ENCODE results near the gene SPATC1L.

SPATC1L gene

DNA sequence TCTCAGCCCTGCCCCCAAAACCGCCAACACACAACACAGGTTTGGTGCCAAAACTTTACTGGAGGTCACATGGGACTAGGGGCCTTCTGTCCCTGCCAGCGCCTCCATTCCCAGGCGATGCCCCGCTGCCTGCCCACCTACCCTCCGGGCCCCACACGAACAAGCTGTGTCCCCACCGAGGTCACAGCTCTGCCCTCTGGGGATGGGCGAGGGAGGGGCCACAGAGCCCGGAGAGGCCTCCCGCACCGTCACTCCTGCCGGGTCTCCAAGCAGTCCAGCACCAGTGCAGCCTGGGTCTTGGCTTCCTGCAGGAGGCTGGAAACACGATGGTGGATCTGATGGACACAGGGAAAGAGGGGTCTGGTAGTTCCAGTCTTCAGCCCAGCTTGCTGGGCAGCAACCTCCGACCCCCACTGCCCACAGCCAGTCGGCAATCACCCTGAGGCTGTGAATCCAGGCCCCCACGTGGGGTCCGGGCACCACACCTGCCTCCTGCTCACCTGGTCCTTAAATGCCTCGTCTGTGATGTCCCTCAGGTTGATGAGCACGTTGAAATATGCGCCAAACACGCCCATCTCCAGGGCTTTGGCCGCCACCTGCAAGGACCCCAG is 47.4 kb downstream of the SPATC1L start:
- no peak for FAIRE-seq
- no peak for DNase-seq (ENCODE audit: low spot score)

GRCh38 chr21:46135782-46136395 is 48.4 kb downstream of the SPATC1L start:
- no peak for DNase-seq (ENCODE audit: low spot score)
- no peak for FAIRE-seq

GRCh38 chr21:46131838-46132651 is 52.2 kb downstream of the SPATC1L start:
- DNase-seq (ENCODE audit: low spot score) (no peak), FAIRE-seq (no peak)

DNA sequence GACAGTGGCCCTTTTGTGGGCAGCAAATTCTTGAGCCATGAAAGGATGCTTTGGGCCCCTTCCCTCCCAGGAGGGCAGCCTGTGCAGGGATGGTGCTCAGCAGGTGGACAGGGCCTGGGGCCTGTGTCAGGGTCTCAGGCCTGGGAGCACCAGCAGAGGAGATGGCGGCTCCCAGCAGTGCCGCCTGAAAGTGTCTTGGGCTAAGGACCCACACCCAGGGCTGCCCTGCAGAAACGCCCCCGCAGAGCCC is 52.7 kb downstream of the SPATC1L start:
- no peak for DNase-seq (ENCODE audit: low spot score)
- FAIRE-seq = no peak

DNA sequence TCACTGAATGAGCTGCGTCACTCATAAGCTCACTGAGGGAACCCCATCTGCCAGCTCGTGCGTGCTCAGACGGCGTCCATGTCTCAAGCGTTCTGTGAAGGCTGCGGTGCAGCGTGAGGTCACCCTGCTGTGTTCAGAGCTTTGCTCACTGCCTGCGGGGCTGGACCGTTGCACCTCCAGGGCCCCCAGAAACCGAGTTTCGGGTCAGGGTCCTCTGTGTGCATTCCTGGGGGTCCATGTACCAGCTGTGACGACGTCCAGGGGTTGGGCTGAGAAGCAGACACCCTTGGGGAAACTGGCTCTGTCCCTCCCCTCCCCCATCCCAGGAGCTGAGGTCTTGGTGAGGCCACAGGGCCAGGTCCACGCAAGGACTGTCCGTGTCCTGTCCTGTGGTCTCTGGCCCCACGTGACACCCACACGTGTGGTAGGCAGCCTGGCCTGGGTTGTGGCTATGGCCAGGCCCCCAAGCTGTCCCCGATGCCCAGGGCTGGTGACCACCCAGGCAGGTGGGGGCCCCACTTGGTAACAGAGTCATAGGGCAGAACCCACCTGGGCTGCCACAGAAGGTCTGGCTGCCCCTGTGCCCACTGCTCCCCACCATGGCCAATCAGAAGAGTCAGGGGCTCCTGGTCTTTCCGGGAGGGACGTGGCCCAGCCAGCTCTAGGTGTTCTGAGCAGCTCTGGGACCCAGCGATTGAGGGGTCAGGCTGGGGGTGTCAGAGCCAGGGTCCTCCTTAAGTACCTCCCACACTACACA is 53.2 kb downstream of the SPATC1L start:
- no peak for FAIRE-seq
- no peak for DNase-seq (ENCODE audit: low spot score)

- FAIRE-seq = no peak
Observed at GRCh38 chr21:46129846-46130651, 54.2 kb downstream of the SPATC1L start.

DNA sequence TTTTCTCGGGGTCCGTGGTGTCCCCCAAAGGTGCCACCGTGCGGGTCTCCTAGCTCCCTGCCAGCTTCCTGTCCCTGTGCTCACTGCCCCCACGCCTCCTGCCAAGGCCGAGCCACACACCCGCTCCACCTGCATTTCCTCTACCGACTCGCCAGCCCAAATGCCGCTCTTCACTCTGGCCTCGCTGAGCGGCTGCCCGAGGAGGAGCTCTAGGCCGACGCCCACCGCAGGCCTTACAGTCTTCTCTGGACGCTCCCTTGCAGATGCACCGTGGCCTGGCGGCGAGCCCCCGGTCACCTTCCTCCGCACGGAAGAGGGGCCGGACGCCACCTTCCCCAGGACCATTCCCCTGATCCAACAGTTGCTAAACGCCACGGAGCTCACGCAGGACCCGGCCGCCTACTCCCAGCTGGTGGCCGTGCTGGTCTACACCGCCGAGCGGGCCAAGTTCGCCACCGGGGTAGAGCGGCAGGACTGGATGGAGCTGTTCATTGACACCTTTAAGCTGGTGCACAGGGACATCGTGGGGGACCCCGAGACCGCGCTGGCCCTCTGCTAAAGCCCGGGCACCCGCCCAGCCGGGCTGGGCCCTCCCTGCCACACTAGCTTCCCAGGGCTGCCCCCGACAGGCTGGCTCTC is 55.2 kb downstream of the SPATC1L start:
- DNase-seq (ENCODE audit: low spot score) (no peak), FAIRE-seq (no peak)

More at GRCh38 chr21:46129846-46130651, 54.2 kb downstream of the SPATC1L start:
- DNase-seq (ENCODE audit: low spot score) = no peak

GRCh38 chr21:46128106-46128932 is 55.9 kb downstream of the SPATC1L start:
- no peak for DNase-seq (ENCODE audit: low spot score)

DNA sequence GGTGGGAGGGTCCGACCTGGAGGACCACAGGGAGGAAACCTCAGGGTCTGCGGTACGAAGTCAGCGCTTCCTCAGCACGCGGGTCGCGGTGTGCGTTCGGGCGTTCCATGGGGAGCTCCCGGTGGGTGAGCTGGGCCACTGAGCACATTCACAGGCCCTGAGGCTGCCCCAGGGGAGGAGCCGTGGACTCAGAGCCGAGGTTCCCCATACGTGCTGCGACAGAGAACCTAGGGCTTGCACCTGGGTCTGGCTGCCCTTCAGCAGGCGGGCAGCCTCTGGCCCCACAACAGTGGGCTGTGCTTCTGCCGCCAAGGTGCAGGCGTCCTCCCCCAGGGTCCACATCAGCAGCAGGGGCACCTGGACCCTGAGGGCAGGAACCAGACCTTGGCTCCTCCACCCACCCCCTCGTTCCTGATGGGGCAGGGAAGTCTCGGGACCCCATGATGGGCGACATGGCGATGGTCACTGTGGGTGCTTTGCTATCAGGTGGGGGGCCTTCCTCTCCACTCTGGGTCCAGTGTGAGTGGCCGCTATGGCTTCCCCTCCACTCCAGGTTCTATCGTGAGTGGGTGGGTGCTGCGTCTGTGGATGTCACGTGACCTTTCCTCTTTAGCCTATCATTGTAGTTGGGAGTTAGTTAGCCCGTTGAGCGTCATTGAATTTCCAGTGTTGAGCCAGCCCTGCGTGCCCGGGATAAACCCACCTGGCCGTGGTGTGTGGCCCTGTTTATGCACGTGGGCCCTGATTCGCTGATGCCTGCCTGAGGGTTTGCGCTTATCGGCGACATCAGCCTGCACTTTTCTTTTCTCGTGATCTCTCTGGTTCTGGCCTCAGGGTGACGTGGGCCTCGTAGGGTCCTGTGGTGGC is 56.8 kb downstream of the SPATC1L start:
- no peak for DNase-seq (ENCODE audit: low spot score)
- no peak for FAIRE-seq

More at GRCh38 chr21:46128106-46128932, 55.9 kb downstream of the SPATC1L start:
- FAIRE-seq = no peak

GRCh38 chr21:46126309-46127238 is 57.7 kb downstream of the SPATC1L start:
- no peak for FAIRE-seq

DNA sequence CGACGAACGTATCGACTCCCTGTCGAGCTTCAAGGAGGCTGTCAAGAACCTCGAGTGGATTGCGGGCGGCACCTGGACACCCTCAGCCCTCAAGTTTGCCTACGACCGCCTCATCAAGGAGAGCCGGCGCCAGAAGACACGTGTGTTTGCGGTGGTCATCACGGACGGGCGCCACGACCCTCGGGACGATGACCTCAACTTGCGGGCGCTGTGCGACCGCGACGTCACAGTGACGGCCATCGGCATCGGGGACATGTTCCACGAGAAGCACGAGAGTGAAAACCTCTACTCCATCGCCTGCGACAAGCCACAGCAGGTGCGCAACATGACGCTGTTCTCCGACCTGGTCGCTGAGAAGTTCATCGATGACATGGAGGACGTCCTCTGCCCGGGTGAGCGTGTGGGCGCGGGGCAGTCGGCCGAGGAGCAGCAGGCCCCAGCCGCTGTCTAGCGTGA is 58.4 kb downstream of the SPATC1L start:
- FAIRE-seq (no peak), DNase-seq (ENCODE audit: low spot score) (no peak)

More at GRCh38 chr21:46126309-46127238, 57.7 kb downstream of the SPATC1L start:
- no peak for DNase-seq (ENCODE audit: low spot score)

GRCh38 chr21:46124926-46125845 is 59.1 kb downstream of the SPATC1L start:
- DNase-seq (ENCODE audit: low spot score) = no peak
- FAIRE-seq = no peak

GRCh38 chr21:46124083-46124925 is 60.0 kb downstream of the SPATC1L start:
- DNase-seq (ENCODE audit: low spot score) = no peak
- FAIRE-seq = no peak

GRCh38 chr21:46122758-46123683 is 61.2 kb downstream of the SPATC1L start:
- no peak for DNase-seq (ENCODE audit: low spot score)

More at GRCh38 chr21:46122758-46123683, 61.2 kb downstream of the SPATC1L start:
- no peak for FAIRE-seq
